ENCODE results near the gene ALK.

- TF ChIP-seq POLR2A (IDR thresholded peaks at IDR 0.05), result no peak
- no peak for TF ChIP-seq EP300 (IDR thresholded peaks at IDR 0.05)
- TF ChIP-seq, protein P1, sequence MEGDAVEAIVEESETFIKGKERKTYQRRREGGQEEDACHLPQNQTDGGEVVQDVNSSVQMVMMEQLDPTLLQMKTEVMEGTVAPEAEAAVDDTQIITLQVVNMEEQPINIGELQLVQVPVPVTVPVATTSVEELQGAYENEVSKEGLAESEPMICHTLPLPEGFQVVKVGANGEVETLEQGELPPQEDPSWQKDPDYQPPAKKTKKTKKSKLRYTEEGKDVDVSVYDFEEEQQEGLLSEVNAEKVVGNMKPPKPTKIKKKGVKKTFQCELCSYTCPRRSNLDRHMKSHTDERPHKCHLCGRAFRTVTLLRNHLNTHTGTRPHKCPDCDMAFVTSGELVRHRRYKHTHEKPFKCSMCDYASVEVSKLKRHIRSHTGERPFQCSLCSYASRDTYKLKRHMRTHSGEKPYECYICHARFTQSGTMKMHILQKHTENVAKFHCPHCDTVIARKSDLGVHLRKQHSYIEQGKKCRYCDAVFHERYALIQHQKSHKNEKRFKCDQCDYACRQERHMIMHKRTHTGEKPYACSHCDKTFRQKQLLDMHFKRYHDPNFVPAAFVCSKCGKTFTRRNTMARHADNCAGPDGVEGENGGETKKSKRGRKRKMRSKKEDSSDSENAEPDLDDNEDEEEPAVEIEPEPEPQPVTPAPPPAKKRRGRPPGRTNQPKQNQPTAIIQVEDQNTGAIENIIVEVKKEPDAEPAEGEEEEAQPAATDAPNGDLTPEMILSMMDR (IDR thresholded peaks at IDR 0.05), result no peak
- TF ChIP-seq POLR2AphosphoS5 (IDR thresholded peaks at IDR 0.05), result no peak
Observed at GRCh38 chr2:29477186-29477585, 444.2 kb downstream of the ALK start.
